Tibial artery (tissue), 4 donors: ENCODE data around the gene RNF223.

Experiments
- DNase-seq, 2 donors: peaks; one replicate each; pipeline ENCODE4 v3.0.0-alpha.2; 2019
- H3K27ac ChIP-seq, 2 donors: fragments of 200-600 bp; sonication (generic) in 1 of 2; 1 replicate in 1 of 2; 2 replicates in 1 of 2; pipeline ENCODE4 v1.5.1; 2018 to 2019; ENCODE audit warnings: mild to moderate bottlenecking in 1 of 2
- H3K27me3 ChIP-seq, 2 donors: fragments of 200-600 bp; sonication (generic) in 1 of 2; one replicate each; pipeline versions ENCODE4 v1.5.1 to v1.6.0; 2016 to 2019
- H3K36me3 ChIP-seq, 3 donors: fragments of 200-600 bp; sonication (generic) in 2 of 3; one replicate each; pipeline ENCODE4 v1.5.1; 2016 to 2019; ENCODE audit warnings: mild to moderate bottlenecking in 2 of 3
- H3K4me1 ChIP-seq, 4 donors: fragments of 200-600 bp; sonication (generic) in 2 of 4; 1 replicate in 3 of 4; 2 replicates in 1 of 4; pipeline ENCODE4 v1.5.1; 2016 to 2019
- H3K4me3 ChIP-seq, 2 donors: fragments of 200-600 bp; sonication (generic) in 1 of 2; 1 replicate in 1 of 2; 2 replicates in 1 of 2; pipeline ENCODE4 v1.5.1; 2018 to 2019; ENCODE audit warnings: mild to moderate bottlenecking in 2 of 2
- H3K9me3 ChIP-seq, 3 donors: fragments of 200-600 bp; sonication (generic) in 1 of 3; one replicate each; pipeline ENCODE4 v1.5.1; 2016 to 2019
- CTCF ChIP-seq, 2 experiments: fragments of 200-600 bp in 1 of 2; fragments of 450-650 bp in 1 of 2; IDR thresholded peaks; one replicate each; pipeline ENCODE4 v1.5.1; 2017 to 2019; ENCODE audit warnings: antibody characterized with exemption in 2 of 2, mild to moderate bottlenecking in 1 of 2, moderate library complexity in 1 of 2
- intact Hi-C: fragments of 100-400 bp; cut with DNase I; formaldehyde crosslinking; loops from one replicate; pipeline ENCODE4 v1.15.0; 2023; ENCODE audit warnings: low total_unique reads

RNF223 gene

GRCh38 chr1:1117469-1117831 lies 43.3 kb upstream of the RNF223 start:
- Histone ChIP-seq H3K36me3 (peaks cover 0 to 11% (median 4%) of the 10 kb centered on the region in 3 donors), H3K27ac (no peak overlapping the region), H3K27me3 (peaks cover 0 to 39% of the 10 kb centered on the region in 2 donors), H3K4me3 (no peak overlapping the region), H3K4me1 (peaks cover 0 to 26% (median 17%) of the 10 kb centered on the region in 4 donors), H3K9me3 (peaks cover 0 to 5% (median 0%) of the 10 kb centered on the region in 3 donors)
- no peak for TF ChIP-seq CTCF (IDR thresholded peaks at IDR 0.05)
- intact Hi-C loops, result no loop called here
- peak in 1 of 2 donors; percentile 66 for DNase-seq

DNA sequence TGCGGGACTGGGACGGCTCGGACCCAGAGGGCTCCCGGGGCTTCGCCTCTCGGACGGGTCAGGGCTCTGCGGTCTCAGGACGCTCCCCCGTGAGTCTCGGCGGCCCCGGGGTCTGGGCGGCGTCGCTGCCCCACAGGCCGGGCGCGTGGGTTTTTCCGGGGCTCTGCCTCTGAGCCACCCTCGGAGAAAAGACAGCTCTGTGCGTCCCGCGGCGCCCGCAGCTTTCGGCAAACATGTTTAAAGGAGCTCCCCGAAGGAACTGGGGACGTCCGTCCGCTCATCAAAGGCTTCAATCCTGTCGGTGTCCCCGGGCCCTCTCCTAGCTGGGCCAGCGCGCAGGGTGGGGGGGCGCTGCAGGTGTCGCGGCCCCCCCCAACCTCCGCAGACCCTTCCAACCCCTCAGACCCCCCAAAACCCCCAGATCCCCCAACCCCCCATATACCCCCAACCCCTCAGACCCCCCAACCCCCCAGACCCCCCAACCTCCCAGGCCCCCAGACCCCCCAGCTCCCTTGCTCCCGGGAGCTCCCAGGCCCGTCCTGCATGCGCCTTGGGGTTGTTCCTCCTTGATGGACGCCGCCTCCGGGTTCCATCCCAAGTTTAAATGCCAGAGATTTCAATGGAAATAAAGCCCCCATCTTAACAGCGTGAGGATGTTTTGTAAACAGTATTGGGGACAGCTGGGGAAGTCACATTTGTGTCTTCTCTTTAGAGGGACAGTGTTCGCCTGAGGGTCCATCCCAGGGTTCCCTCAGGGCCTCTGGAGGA lies 42.8 kb upstream of the RNF223 start:
- peaks cover 0 to 13% (median 4%) of the 10 kb centered on the region in 3 donors for H3K36me3 ChIP-seq
- H3K4me1 ChIP-seq, result peaks cover 0 to 20% (median 15%) of the 10 kb centered on the region in 4 donors
- peak overlapping the region; percentile 67 to 99 for H3K4me3 ChIP-seq
- H3K27me3 ChIP-seq, result peaks cover 0 to 36% of the 10 kb centered on the region in 2 donors
- intact Hi-C loops, result no loop called here
- H3K27ac ChIP-seq, result no peak overlapping the region
- peak; percentile 21 to 67 for DNase-seq
- peaks cover 0 to 5% (median 0%) of the 10 kb centered on the region in 3 donors for H3K9me3 ChIP-seq
- no peak for TF ChIP-seq CTCF (IDR thresholded peaks at IDR 0.05)

DNA sequence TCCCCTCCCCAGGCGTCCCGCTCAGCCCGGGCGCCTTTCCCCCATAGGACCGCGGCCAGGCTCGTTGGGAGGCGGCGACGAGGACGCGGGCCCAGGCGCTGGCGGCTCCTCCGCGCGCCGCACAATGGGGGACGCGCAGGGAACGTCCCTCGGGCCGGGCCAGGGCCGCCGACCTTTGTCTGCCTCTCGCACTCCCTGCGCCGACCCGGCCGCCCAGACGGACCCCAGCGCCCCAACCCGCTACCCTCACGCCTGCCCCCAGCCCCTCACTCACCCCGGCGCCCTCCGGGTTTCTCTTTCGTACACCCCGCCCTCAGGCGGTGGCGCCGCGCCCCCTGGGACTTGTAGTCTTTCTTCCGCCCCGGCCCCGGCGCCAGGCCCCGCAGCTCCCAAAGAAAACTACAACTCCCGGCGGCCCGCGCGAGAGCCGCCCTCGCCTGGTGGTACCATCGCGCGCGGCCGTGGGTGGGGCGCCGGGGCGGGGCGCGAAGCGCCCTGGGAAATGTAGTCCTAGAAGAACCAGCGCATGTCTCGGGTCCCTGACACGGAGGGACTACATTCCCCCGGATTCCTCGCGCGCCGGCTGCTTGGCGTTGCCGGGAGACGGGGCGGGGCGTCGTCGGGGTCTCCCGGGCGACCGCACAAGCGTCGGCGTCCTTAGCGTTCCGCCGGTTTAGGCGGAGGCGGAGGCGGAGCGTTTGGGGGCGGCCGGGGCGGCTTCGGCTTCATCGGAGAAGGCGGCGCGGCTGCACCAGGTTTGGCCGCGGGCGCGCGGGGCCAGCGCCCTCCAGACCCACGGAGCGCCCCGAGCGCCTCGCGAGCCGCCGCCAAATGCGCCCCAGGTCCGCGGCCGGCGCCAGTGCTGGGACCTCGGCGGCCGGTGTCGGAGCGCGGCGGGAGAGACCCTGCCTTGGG lies 41.9 kb upstream of the RNF223 start, which contains the start of gene C1orf159:
TSS of gene C1orf159 (minus strand) at position 304 of the 915 bp plus-strand sequence. CDS start 24,546 bp downstream, outside the sequence.
- H3K4me3 ChIP-seq, result peak within 1 kb of the TSS; percentile 67 to 99
- peaks cover 0 to 5% (median 0%) of the 10 kb centered on the region in 3 donors for H3K9me3 ChIP-seq
- intact Hi-C loops, result no loop called here
- DNase-seq, result peak; percentile 99
- H3K27me3 ChIP-seq, result peaks cover 0 to 28% of the 10 kb centered on the region in 2 donors
- peaks cover 0 to 19% (median 4%) of the 10 kb centered on the region in 3 donors for H3K36me3 ChIP-seq
- H3K27ac ChIP-seq, result peak within 1 kb of the TSS; percentile 73 to 84
- peaks cover 0 to 16% (median 13%) of the 10 kb centered on the region in 4 donors for H3K4me1 ChIP-seq
- peak in 1 of 2 experiments; percentile 32 for TF ChIP-seq CTCF (IDR thresholded peaks at IDR 0.05)

DNA sequence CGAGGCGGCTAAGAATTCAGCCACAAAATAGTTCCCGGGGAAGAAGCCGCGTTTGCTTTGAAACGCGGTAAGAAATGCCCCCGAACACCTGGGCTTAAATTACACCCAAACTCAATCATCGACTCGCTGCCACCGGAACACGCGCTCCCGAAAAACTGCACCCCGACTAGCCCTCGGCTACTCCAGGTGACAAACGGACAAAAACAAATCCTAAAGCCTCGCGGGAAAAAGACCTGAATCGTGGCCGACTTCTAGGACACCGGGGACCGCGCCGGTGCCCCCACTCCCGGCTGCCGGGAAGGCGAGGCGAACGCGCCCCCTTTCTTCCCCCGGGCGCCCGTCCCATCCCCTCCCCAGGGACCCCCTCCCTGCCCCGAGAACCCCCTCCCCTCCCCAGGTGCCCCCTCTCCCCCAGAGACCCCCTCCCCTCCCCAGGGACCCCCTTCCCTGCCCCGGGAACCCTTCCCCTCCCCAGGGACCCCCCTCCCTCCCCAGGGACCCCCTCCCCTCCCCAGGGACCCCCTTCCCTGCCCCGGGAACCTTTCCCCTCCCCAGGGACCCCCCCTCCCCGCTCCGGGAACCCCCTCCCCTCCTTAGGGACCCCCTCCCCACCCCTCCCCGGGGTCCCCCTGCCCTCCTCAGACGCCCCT lies 41.2 kb upstream of the RNF223 start:
- peaks cover 0 to 19% (median 4%) of the 10 kb centered on the region in 3 donors for H3K36me3 ChIP-seq
- peak overlapping the region; percentile 73 to 84 for H3K27ac ChIP-seq
- peaks cover 0 to 16% (median 13%) of the 10 kb centered on the region in 4 donors for H3K4me1 ChIP-seq
- peaks cover 0 to 20% of the 10 kb centered on the region in 2 donors for H3K27me3 ChIP-seq
- TF ChIP-seq CTCF (IDR thresholded peaks at IDR 0.05), result no peak
- peaks cover 0 to 5% (median 0%) of the 10 kb centered on the region in 3 donors for H3K9me3 ChIP-seq
- peak overlapping the region; percentile 67 to 99 for H3K4me3 ChIP-seq
- DNase-seq, result peak in 1 of 2 donors; percentile 58
- intact Hi-C loops, result no loop called here

DNA sequence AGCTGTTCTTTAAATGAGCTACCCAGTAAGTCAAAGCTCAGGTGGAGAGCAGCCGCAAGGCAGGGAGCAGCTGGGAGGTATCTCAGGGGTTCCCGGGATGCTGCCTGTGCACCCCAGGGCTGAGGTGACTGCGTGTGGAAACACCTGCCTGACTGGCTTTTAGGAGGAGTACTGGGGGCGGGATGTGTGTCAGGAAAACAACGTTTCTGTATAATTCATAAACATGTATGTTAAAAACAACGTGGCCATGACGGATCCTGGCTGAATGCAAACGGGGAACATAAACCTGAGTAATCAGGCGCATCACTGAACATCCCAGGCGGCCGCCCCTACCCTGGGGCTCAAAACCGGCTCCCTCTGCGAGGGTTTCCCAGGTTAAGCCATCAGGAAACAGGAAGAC lies 40.3 kb upstream of the RNF223 start:
- no peak for TF ChIP-seq CTCF (IDR thresholded peaks at IDR 0.05)
- H3K36me3 ChIP-seq, result peaks cover 0 to 19% (median 4%) of the 10 kb centered on the region in 3 donors
- intact Hi-C loops, result no loop called here
- H3K9me3 ChIP-seq, result peaks cover 0 to 5% (median 0%) of the 10 kb centered on the region in 3 donors
- H3K27ac ChIP-seq, result no peak overlapping the region
- peaks cover 0 to 15% of the 10 kb centered on the region in 2 donors for H3K27me3 ChIP-seq
- no peak overlapping the region for H3K4me3 ChIP-seq
- peaks cover 0 to 16% (median 13%) of the 10 kb centered on the region in 4 donors for H3K4me1 ChIP-seq
- peak in 1 of 2 donors; percentile 58 for DNase-seq
